Caco-2 (cell line): ENCODE measurements around the gene EXT2. TPM values are rescaled to one million over a fixed set of nuclear protein-coding genes. Genes with fewer than 3 reads are reported as not detected.

Experiments
- BruUV-seq: library from RNA; stranded (reverse); fragments of 400-500 nt; replicated peaks from 2 replicates; lab custom pipeline; 2021; lab: Mats Ljungman, UMichigan
- CTCF ChIA-PET: fragments of 300-600 bp; sonication (Branson Sonifier 250); formaldehyde crosslinking; loops from one replicate; lab custom pipeline; 2022; ENCODE audit warnings: antibody characterized with exemption; lab: Charles Lee
- POLR2A ChIA-PET: fragments of 300-600 bp; sonication (Branson Sonifier 250); formaldehyde crosslinking; loops from one replicate; lab custom pipeline; 2022; ENCODE audit warnings: antibody characterized with exemption; lab: Charles Lee
- DNase-seq, 2 experiments: peaks; one replicate each; pipeline versions ENCODE4 v3.0.0 to v3.0.0-alpha.2; 2020 to 2022
- H3K27me3 ChIP-seq: replicated peaks from 2 replicates; pipeline ENCODE4 v1.6.0; 2011; ENCODE audit warnings: low read length; ENCODE audit not compliant: control insufficient read depth, insufficient read depth
- H3K36me3 ChIP-seq: 2 replicates; pipeline ENCODE4 v1.5.1; 2011; ENCODE audit warnings: low read length; ENCODE audit not compliant: control insufficient read depth, insufficient read depth
- H3K4me1 ChIP-seq: fragments of 250-450 bp; sonication (Bioruptor Pico); 2 replicates; pipeline ENCODE4 v1.5.1; 2020; ENCODE audit warnings: mild to moderate bottlenecking
- H3K4me3 ChIP-seq: 2 replicates; pipeline ENCODE4 v1.5.1; 2011; ENCODE audit warnings: low read depth, mild to moderate bottlenecking, control low read depth, low read length
- H3K9me3 ChIP-seq: fragments of 250-450 bp; sonication (Bioruptor Pico); 2 replicates; pipeline ENCODE4 v1.5.1; 2020; ENCODE audit warnings: mild to moderate bottlenecking, moderate library complexity
- H3K27ac Mint-ChIP-seq: one replicate; pipeline ENCODE4 v1.8.0; 2022; ENCODE audit warnings: mixed read lengths; ENCODE audit not compliant: unreplicated experiment
- H3K27me3 Mint-ChIP-seq: one replicate; pipeline ENCODE4 v1.8.0; 2022; ENCODE audit warnings: mixed read lengths; ENCODE audit not compliant: insufficient read depth, unreplicated experiment
- H3K36me3 Mint-ChIP-seq: one replicate; pipeline ENCODE4 v1.8.0; 2022; ENCODE audit warnings: mild to moderate bottlenecking, mixed read lengths; ENCODE audit not compliant: insufficient read depth, unreplicated experiment
- H3K4me1 Mint-ChIP-seq: one replicate; pipeline ENCODE4 v1.8.0; 2022; ENCODE audit warnings: low read depth, mixed read lengths; ENCODE audit not compliant: unreplicated experiment
- H3K4me3 Mint-ChIP-seq: one replicate; pipeline ENCODE4 v1.8.0; 2022; ENCODE audit warnings: mild to moderate bottlenecking, moderate library complexity, mixed read lengths; ENCODE audit not compliant: unreplicated experiment
- H3K9me3 Mint-ChIP-seq: one replicate; pipeline ENCODE4 v1.8.0; 2022; ENCODE audit warnings: mixed read lengths; ENCODE audit not compliant: unreplicated experiment
- intact Hi-C: fragments of 100-400 bp; cut with micrococcal nuclease; formaldehyde crosslinking; loops from one replicate; pipeline ENCODE4 v1.10.0; 2022; ENCODE audit not compliant: unreplicated experiment
- total RNA-seq: library from RNA; stranded (reverse); gene quantifications from 2 replicates; pipeline ENCODE4 v1.2.3, GENCODE V29; 2022
- TF ChIP-seq, protein P1 (sequence below), 2 experiments: fragments of 200-600 bp in 1 of 2; IDR thresholded peaks; 1 replicate in 1 of 2; 2 replicates in 1 of 2; pipeline versions ENCODE4 v1.5.1 to v1.8.0; 2011 to 2022; ENCODE audit warnings: antibody characterized with exemption in 1 of 2, control low read depth in 1 of 2, inconsistent platforms in 1 of 2, low read depth in 1 of 2, low read length in 1 of 2, mild to moderate bottlenecking in 1 of 2, moderate library complexity in 1 of 2; ENCODE audit not compliant: insufficient read depth in 1 of 2, severe bottlenecking in 1 of 2, unreplicated experiment in 1 of 2

EXT2 gene
- total RNA-seq, 1 experiment from 2014 or later, result 83.3 TPM

DNA sequence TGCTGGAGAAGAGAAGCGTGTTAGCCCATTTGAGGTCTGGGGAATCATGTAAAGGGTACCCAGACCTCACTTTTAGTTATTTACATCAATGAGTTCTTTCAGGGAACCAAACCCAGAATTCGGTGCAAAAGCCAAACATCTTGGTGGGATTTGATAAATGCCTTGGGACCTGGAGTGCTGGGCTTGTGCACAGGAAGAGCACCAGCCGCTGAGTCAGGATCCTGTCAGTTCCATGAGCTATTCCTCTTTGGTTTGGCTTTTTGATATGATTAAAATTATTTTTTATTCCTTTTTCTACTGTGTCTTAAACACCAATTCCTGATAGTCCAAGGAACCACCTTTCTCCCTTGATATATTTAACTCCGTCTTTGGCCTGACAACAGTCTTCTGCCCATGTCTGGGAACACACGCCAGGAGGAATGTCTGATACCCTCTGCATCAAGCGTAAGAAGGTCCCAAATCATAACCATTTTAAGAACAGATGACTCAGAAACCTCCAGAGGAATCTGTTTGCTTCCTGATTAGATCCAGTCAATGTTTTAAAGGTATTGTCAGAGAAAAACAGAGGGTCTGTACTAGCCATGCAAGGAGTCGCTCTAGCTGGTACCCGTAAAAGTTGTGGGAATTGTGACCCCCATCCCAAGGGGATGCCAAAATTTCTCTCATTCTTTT, 149.3 kb downstream of the EXT2 start:
- DNase-seq, result no peak
- no TSS peak for BruUV-seq
- H3K9me3 Mint-ChIP-seq, result no peaks in the 10 kb centered on the region
- intact Hi-C loops, result loop anchor here (5.0 to 10.0 kb wide), 4 partner anchors 37 to 480 kb away; no protein-coding TSS in a partner anchor
- Histone ChIP-seq H3K4me3 (no peak overlapping the region), H3K36me3 (no peaks in the 10 kb centered on the region), H3K27me3 (no peaks in the 10 kb centered on the region), H3K4me1 (peaks cover 45% of the 10 kb centered on the region), H3K9me3 (no peaks in the 10 kb centered on the region)
- CTCF ChIA-PET, result interaction anchor here (1.4 kb wide), 1 partner anchor 13 kb away, joined by 10 read pairs; no protein-coding TSS in a partner anchor
- H3K36me3 Mint-ChIP-seq, result peaks cover 36% of the 10 kb centered on the region
- POLR2A ChIA-PET, result interaction anchor here (0.5 kb wide), 1 partner anchor 18 kb away, joined by 3 read pairs; no protein-coding TSS in a partner anchor
- H3K4me3 Mint-ChIP-seq, result peak overlapping the region; percentile 64
- H3K4me1 Mint-ChIP-seq, result peaks cover 26% of the 10 kb centered on the region
- H3K27me3 Mint-ChIP-seq, result no peaks in the 10 kb centered on the region
- TF ChIP-seq, protein P1, sequence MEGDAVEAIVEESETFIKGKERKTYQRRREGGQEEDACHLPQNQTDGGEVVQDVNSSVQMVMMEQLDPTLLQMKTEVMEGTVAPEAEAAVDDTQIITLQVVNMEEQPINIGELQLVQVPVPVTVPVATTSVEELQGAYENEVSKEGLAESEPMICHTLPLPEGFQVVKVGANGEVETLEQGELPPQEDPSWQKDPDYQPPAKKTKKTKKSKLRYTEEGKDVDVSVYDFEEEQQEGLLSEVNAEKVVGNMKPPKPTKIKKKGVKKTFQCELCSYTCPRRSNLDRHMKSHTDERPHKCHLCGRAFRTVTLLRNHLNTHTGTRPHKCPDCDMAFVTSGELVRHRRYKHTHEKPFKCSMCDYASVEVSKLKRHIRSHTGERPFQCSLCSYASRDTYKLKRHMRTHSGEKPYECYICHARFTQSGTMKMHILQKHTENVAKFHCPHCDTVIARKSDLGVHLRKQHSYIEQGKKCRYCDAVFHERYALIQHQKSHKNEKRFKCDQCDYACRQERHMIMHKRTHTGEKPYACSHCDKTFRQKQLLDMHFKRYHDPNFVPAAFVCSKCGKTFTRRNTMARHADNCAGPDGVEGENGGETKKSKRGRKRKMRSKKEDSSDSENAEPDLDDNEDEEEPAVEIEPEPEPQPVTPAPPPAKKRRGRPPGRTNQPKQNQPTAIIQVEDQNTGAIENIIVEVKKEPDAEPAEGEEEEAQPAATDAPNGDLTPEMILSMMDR (IDR thresholded peaks at IDR 0.05; ENCODE audit: insufficient read depth in 1 of 2, low read depth in 1 of 2, low read length in 1 of 2, severe bottlenecking in 1 of 2, unreplicated experiment in 1 of 2), result no peak
- H3K27ac Mint-ChIP-seq, result peak overlapping the region; percentile 91

DNA sequence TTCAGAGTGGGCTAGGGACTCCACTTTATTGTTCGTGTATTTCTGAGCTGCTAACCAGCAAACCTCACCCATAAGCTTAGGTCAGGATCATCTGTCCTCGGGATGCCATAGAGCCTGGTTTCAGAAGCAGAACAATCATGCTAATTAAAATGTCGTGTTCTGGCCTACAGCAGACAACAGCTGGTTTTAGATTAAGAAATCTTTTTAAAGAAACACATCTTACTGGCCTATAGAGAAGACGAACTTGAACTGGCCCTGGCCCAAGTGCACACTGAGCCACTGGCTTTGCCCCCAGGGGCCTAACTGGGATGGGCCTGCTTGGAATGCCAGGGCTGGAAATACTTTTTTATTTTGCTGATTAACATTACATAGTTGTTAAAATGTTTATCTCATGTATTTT, 151.2 kb downstream of the EXT2 start:
- no peak overlapping the region for H3K27ac Mint-ChIP-seq
- peaks cover 26% of the 10 kb centered on the region for H3K4me1 Mint-ChIP-seq
- no peak overlapping the region for H3K4me3 Mint-ChIP-seq
- no peaks in the 10 kb centered on the region for H3K9me3 ChIP-seq
- TF ChIP-seq, protein P1 (IDR thresholded peaks at IDR 0.05; ENCODE audit: insufficient read depth in 1 of 2, low read depth in 1 of 2, low read length in 1 of 2, severe bottlenecking in 1 of 2, unreplicated experiment in 1 of 2), result no peak
- H3K4me3 ChIP-seq, result no peak overlapping the region
- POLR2A ChIA-PET, result no interaction called here
- H3K27me3 Mint-ChIP-seq, result no peaks in the 10 kb centered on the region
- peaks cover 40% of the 10 kb centered on the region for H3K4me1 ChIP-seq
- intact Hi-C loops, result loop anchor here (10.0 kb wide), 1 partner anchor 482 kb away; no protein-coding TSS in a partner anchor
- CTCF ChIA-PET, result no interaction called here
- no peaks in the 10 kb centered on the region for H3K27me3 ChIP-seq
- no peak for DNase-seq
- no peaks in the 10 kb centered on the region; the same call in 1 of the 2 replicates for H3K36me3 ChIP-seq
- peaks cover 11% of the 10 kb centered on the region for H3K9me3 Mint-ChIP-seq
- no TSS peak for BruUV-seq
- H3K36me3 Mint-ChIP-seq, result peaks cover 37% of the 10 kb centered on the region

DNA sequence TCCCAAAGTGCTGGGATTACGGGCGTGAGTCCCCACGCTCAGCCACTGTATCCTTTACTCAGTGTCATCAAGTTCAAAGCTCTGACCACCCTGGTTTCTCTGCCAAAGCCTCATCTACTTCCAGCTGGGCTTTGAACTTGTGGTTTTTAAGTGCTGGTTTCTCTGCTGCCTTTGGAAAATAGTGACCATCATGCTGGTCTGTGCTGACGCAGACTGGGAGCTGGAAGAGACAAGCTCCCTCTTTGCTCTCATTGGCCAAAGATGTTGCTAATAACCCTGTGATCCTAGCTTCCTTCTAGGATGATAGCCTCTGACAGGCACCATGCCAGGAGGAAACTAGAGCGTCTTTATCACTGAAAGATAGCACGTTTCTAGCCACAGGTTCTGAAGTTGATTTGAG, 152.0 kb downstream of the EXT2 start:
- no peaks in the 10 kb centered on the region for H3K27me3 Mint-ChIP-seq
- ChIA-PET CTCF (no interaction called here), POLR2A (no interaction called here)
- H3K27ac Mint-ChIP-seq, result no peak overlapping the region
- TF ChIP-seq, protein P1 (IDR thresholded peaks at IDR 0.05; ENCODE audit: insufficient read depth in 1 of 2, low read depth in 1 of 2, low read length in 1 of 2, severe bottlenecking in 1 of 2, unreplicated experiment in 1 of 2), result no peak
- H3K9me3 Mint-ChIP-seq, result peaks cover 18% of the 10 kb centered on the region
- Histone ChIP-seq H3K4me3 (no peak overlapping the region), H3K9me3 (peaks cover under 1% of the 10 kb centered on the region; the same call in 1 of the 2 replicates), H3K27me3 (no peaks in the 10 kb centered on the region), H3K36me3 (no peaks in the 10 kb centered on the region; the same call in 1 of the 2 replicates), H3K4me1 (peaks cover 33% of the 10 kb centered on the region)
- no peak overlapping the region for H3K4me3 Mint-ChIP-seq
- peaks cover 19% of the 10 kb centered on the region for H3K4me1 Mint-ChIP-seq
- BruUV-seq, result no TSS peak
- intact Hi-C loops, result loop anchor here (10.0 kb wide), 1 partner anchor 483 kb away; no protein-coding TSS in a partner anchor
- DNase-seq, result no peak
- H3K36me3 Mint-ChIP-seq, result peaks cover 45% of the 10 kb centered on the region
